ENCODE results near the gene DNAJC7.
"Not testable (repeated sequence)": the region's sequence is repeated elsewhere in the genome, so short reads cannot be mapped to it uniquely, and the experiment has no call there.

DNAJC7 gene

GRCh38 chr17:41932816-41933389 lies 84.3 kb downstream of the DNAJC7 start:
- no peak overlapping the region for H3K4me3 ChIP-seq (ENCODE audit: low read depth, low read length)

GRCh38 chr17:41931715-41932114 lies 85.5 kb downstream of the DNAJC7 start:
- DNase-seq (ENCODE audit: low read depth); H3K4me3 ChIP-seq (ENCODE audit: low read depth, low read length): not testable (repeated sequence)

More at GRCh38 chr17:41932816-41933389, 84.3 kb downstream of the DNAJC7 start:
- no peak for DNase-seq (ENCODE audit: low read depth)

- H3K4me3 ChIP-seq (ENCODE audit: low read depth, low read length) = peak overlapping the region; percentile 60
- DNase-seq (ENCODE audit: low read depth) = not testable (repeated sequence)
Observed at GRCh38 chr17:41930833-41931156, 86.4 kb downstream of the DNAJC7 start.

GRCh38 chr17:41930009-41930832 lies 87.0 kb downstream of the DNAJC7 start, which contains the start of gene ODAD4:
ODAD4 (plus strand) TSS chr17:41930617; CDS start chr17:41930724, 107 bp downstream.
- H3K4me3 ChIP-seq (ENCODE audit: low read depth, low read length) = peak within 1 kb of the TSS; percentile 60
- DNase-seq (ENCODE audit: low read depth) = peak; percentile 89

GRCh38 chr17:41928693-41929251 lies 88.5 kb downstream of the DNAJC7 start:
- no peak overlapping the region for H3K4me3 ChIP-seq (ENCODE audit: low read depth, low read length)
- no peak for DNase-seq (ENCODE audit: low read depth)
